GM23338 (cell line): Measurements from ENCODE around the gene EP300. TPM values are rescaled to one million over a fixed set of nuclear protein-coding genes. Genes with fewer than 3 reads are reported as not detected.

Source experiments
- ATAC-seq: fragments of 200-7000 bp; cut with Tn5 transposase; 3 replicates; pipeline ENCODE4 v1.9.1; 2020
- DNase-seq: peaks from one replicate; pipeline ENCODE4 v3.0.0-alpha.2; 2015; ENCODE audit warnings: low spot score
- H2AFZ ChIP-seq: fragments of 200-600 bp; sonication (generic); 2 replicates; pipeline ENCODE4 v1.8.0; 2016; ENCODE audit warnings: antibody characterized with exemption, mild to moderate bottlenecking, moderate library complexity
- H3F3A ChIP-seq: fragments of 200-600 bp; sonication (generic); replicated peaks from 2 replicates; pipeline ENCODE4 v1.8.0; 2017; ENCODE audit warnings: antibody characterized with exemption, mixed run types, low read depth
- H3K27ac ChIP-seq: fragments of 200-600 bp; sonication (generic); 2 replicates; pipeline ENCODE4 v1.6.1; 2016; ENCODE audit warnings: low read depth
- H3K27me3 ChIP-seq: fragments of 200-600 bp; sonication (generic); 2 replicates; pipeline ENCODE4 v1.8.0; 2016; ENCODE audit warnings: mild to moderate bottlenecking, mixed run types, moderate library complexity; ENCODE audit not compliant: insufficient read depth
- H3K36me3 ChIP-seq: fragments of 200-600 bp; sonication (generic); 2 replicates; pipeline ENCODE4 v1.8.0; 2016; ENCODE audit warnings: mild to moderate bottlenecking; ENCODE audit not compliant: insufficient read depth
- H3K4me1 ChIP-seq: fragments of 200-600 bp; sonication (generic); 2 replicates; pipeline ENCODE4 v1.8.0; 2016; ENCODE audit warnings: mild to moderate bottlenecking, moderate library complexity; ENCODE audit not compliant: insufficient read depth
- H3K4me2 ChIP-seq: fragments of 200-600 bp; sonication (generic); 2 replicates; pipeline ENCODE4 v1.7.1; 2017; ENCODE audit warnings: mixed run types
- H3K4me3 ChIP-seq: fragments of 200-600 bp; sonication (generic); 2 replicates; pipeline ENCODE4 v1.6.1; 2016; ENCODE audit warnings: mixed run types
- H3K79me2 ChIP-seq: fragments of 200-600 bp; sonication (generic); replicated peaks from 2 replicates; pipeline ENCODE4 v1.8.0; 2017; ENCODE audit warnings: mild to moderate bottlenecking; ENCODE audit not compliant: insufficient read depth
- H3K9me2 ChIP-seq: fragments of 200-600 bp; sonication (generic); 2 replicates; pipeline ENCODE4 v1.8.0; 2017; ENCODE audit not compliant: insufficient read depth
- H4K20me1 ChIP-seq: fragments of 200-600 bp; sonication (generic); replicated peaks from 2 replicates; pipeline ENCODE4 v1.8.0; 2017; ENCODE audit warnings: mild to moderate bottlenecking; ENCODE audit not compliant: insufficient read depth
- H3K27ac Mint-ChIP-seq: 2 replicates; pipeline ENCODE4 v1.8.0; 2020; ENCODE audit warnings: inconsistent platforms, mild to moderate bottlenecking, moderate library complexity, mixed read lengths
- H3K27me3 Mint-ChIP-seq: 3 replicates; pipeline ENCODE4 v1.8.0; 2022; ENCODE audit warnings: low read depth, mild to moderate bottlenecking, moderate library complexity, mixed read lengths, inconsistent platforms; ENCODE audit not compliant: insufficient read depth, poor library complexity
- H3K36me3 Mint-ChIP-seq: 3 replicates; pipeline ENCODE4 v1.8.0; 2021; ENCODE audit warnings: low read depth, mild to moderate bottlenecking, inconsistent platforms, moderate library complexity, mixed read lengths
- H3K4me1 Mint-ChIP-seq: 3 replicates; pipeline ENCODE4 v1.8.0; 2020; ENCODE audit warnings: mild to moderate bottlenecking, inconsistent platforms, mixed read lengths
- H3K4me3 Mint-ChIP-seq: 3 replicates; pipeline ENCODE4 v1.8.0; 2021; ENCODE audit warnings: moderate library complexity, mild to moderate bottlenecking, inconsistent platforms, mixed read lengths
- H3K9me3 Mint-ChIP-seq: 3 replicates; pipeline ENCODE4 v1.8.0; 2020; ENCODE audit warnings: moderate library complexity, mild to moderate bottlenecking, inconsistent platforms, mixed read lengths
- CREB1 ChIP-seq: fragments of 250-450 bp; sonication (Bioruptor Pico); IDR thresholded peaks from 2 replicates; pipeline ENCODE4 v1.5.0; 2020; ENCODE audit warnings: low read depth, mild to moderate bottlenecking, moderate library complexity
- EZH2 ChIP-seq: fragments of 200-600 bp; sonication (generic); IDR thresholded peaks from one replicate; pipeline ENCODE4 v1.8.0; 2017; ENCODE audit warnings: antibody characterized with exemption, mild to moderate bottlenecking, low read depth; ENCODE audit not compliant: unreplicated experiment
- EZH2phosphoT487 ChIP-seq: fragments of 200-600 bp; sonication (generic); IDR thresholded peaks from one replicate; pipeline ENCODE4 v1.8.1; 2018; ENCODE audit warnings: antibody characterized with exemption; ENCODE audit not compliant: unreplicated experiment
- STAT1 ChIP-seq: IDR thresholded peaks from one replicate; pipeline ENCODE4 v1.6.1; 2016; ENCODE audit warnings: antibody characterized with exemption; ENCODE audit not compliant: unreplicated experiment
- ZNF331 ChIP-seq: fragments of 250-450 bp; sonication (Bioruptor Pico); IDR thresholded peaks from 2 replicates; pipeline ENCODE4 v1.5.0; 2020; ENCODE audit warnings: low read depth, mild to moderate bottlenecking, moderate library complexity
- polyA plus RNA-seq: library from polyadenylated mRNA; unstranded; fragments of >200 nt; fragmentation: Nextera tagmentation; extraction: Ambion mirVana; gene quantifications from 2 replicates; pipeline ENCODE4 v1.2.1, GENCODE V29; 2016
- total RNA-seq: library from RNA; depleted of rRNA; stranded (reverse); fragments of >200 nt; shearing (Covaris generic); gene quantifications from 2 replicates; pipeline ENCODE4 v1.2.3, GENCODE V29; 2014
- TF ChIP-seq, protein P1 (sequence below): IDR thresholded peaks from one replicate; pipeline ENCODE4 v1.6.1; 2018; ENCODE audit warnings: antibody characterized with exemption; ENCODE audit not compliant: unreplicated experiment
- TF ChIP-seq, protein P2 (sequence below): IDR thresholded peaks from 2 replicates; pipeline ENCODE4 v1.6.1; 2016; ENCODE audit warnings: antibody characterized with exemption

Gene EP300
- total and polyA plus RNA-seq, 2 experiments from 2014 or later: 40.7 to 129 TPM

DNA sequence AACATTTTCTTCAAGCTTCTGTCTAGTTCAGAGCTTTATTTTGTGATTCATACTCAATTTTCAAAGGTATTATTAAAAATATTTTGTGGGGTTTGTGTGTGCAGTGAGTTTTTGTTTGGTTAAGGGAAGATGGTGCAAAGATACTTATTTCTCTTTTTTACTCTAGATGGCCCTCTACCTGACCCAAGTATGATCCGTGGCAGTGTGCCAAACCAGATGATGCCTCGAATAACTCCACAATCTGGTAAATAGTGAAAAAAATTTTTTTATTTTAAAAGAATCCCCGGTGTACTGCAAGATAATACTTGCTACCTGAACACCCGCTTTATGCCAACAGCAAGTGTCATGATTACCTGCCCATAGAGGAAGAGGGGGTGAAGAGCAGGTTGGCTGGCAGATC, 54.2 kb downstream of the EP300 start (continued):
- TF ChIP-seq, protein P1, sequence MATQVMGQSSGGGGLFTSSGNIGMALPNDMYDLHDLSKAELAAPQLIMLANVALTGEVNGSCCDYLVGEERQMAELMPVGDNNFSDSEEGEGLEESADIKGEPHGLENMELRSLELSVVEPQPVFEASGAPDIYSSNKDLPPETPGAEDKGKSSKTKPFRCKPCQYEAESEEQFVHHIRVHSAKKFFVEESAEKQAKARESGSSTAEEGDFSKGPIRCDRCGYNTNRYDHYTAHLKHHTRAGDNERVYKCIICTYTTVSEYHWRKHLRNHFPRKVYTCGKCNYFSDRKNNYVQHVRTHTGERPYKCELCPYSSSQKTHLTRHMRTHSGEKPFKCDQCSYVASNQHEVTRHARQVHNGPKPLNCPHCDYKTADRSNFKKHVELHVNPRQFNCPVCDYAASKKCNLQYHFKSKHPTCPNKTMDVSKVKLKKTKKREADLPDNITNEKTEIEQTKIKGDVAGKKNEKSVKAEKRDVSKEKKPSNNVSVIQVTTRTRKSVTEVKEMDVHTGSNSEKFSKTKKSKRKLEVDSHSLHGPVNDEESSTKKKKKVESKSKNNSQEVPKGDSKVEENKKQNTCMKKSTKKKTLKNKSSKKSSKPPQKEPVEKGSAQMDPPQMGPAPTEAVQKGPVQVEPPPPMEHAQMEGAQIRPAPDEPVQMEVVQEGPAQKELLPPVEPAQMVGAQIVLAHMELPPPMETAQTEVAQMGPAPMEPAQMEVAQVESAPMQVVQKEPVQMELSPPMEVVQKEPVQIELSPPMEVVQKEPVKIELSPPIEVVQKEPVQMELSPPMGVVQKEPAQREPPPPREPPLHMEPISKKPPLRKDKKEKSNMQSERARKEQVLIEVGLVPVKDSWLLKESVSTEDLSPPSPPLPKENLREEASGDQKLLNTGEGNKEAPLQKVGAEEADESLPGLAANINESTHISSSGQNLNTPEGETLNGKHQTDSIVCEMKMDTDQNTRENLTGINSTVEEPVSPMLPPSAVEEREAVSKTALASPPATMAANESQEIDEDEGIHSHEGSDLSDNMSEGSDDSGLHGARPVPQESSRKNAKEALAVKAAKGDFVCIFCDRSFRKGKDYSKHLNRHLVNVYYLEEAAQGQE: no peak
- TF ChIP-seq EZH2phosphoT487: no peak
- TF ChIP-seq, protein P2, sequence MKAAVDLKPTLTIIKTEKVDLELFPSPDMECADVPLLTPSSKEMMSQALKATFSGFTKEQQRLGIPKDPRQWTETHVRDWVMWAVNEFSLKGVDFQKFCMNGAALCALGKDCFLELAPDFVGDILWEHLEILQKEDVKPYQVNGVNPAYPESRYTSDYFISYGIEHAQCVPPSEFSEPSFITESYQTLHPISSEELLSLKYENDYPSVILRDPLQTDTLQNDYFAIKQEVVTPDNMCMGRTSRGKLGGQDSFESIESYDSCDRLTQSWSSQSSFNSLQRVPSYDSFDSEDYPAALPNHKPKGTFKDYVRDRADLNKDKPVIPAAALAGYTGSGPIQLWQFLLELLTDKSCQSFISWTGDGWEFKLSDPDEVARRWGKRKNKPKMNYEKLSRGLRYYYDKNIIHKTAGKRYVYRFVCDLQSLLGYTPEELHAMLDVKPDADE: no peak
- no peak for TF ChIP-seq ZNF331
- no peak for TF ChIP-seq CREB1
- TF ChIP-seq EZH2: no peak
- no peak for TF ChIP-seq STAT1

DNA sequence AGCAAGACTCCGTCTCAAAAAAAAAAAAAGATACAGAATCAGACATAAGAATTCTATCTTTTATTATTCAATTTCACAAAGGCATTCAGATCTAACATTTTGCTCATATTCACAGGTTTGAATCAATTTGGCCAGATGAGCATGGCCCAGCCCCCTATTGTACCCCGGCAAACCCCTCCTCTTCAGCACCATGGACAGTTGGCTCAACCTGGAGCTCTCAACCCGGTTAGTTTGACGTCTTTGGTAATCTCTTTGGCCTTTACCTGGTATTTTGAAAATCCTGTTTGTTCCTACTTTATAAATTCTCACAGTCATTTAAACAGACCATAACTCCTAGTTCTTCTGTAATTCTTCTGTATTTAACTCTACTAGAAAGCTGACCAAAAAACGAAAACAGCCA, 55.3 kb downstream of the EP300 start:
- no peaks in the 10 kb centered on the region for H3K27me3 ChIP-seq
- Mint-ChIP-seq H3K27me3 (peaks cover 6% of the 10 kb centered on the region), H3K27ac (no peak overlapping the region), H3K9me3 (no peaks in the 10 kb centered on the region; the same call in 2 of the 3 replicates), H3K4me1 (no peaks in the 10 kb centered on the region), H3K36me3 (peaks cover 94% of the 10 kb centered on the region), H3K4me3 (no peak overlapping the region)
- DNase-seq (no peak), ATAC-seq (no peak; the same call in 2 of the 3 replicates)
- no peaks in the 10 kb centered on the region for H3K9me2 ChIP-seq
- H3K27ac ChIP-seq: 0 out of 2 replicates have a peak overlapping the region, but pooled peaks have one; percentile 39
- H3K79me2 ChIP-seq: peaks cover 10% of the 10 kb centered on the region; the same call in 1 of the 2 replicates
- peaks cover 97% of the 10 kb centered on the region for H3K36me3 ChIP-seq
- peaks cover 52% of the 10 kb centered on the region for H3F3A ChIP-seq
- H3K4me1 ChIP-seq: no peaks in the 10 kb centered on the region
- H3K4me3 ChIP-seq: no peak overlapping the region
- H2AFZ ChIP-seq: no peak overlapping the region
- H4K20me1 ChIP-seq: peaks cover 37% of the 10 kb centered on the region
- no peak overlapping the region for H3K4me2 ChIP-seq
- TF ChIP-seq, protein P1: peak; percentile 64
- TF ChIP-seq, protein P2: no peak
